OCI-LY3 (cell line): Measurements from ENCODE around the gene MAPKAPK5.

ENCODE experiments used
- EZH2phosphoT487 ChIP-seq: fragments of 200-600 bp; shearing (Covaris generic); IDR thresholded peaks from 2 replicates; pipeline ENCODE4 v1.6.1; 2018; ENCODE audit warnings: antibody characterized with exemption, mixed run types, low read depth
- TF ChIP-seq, protein P1 (sequence below): fragments of 200-600, 300-600 bp; sonication (generic); IDR thresholded peaks from 2 replicates; pipeline ENCODE4 v1.5.1; 2014; ENCODE audit warnings: antibody characterized with exemption, low read length, low read depth

DNA sequence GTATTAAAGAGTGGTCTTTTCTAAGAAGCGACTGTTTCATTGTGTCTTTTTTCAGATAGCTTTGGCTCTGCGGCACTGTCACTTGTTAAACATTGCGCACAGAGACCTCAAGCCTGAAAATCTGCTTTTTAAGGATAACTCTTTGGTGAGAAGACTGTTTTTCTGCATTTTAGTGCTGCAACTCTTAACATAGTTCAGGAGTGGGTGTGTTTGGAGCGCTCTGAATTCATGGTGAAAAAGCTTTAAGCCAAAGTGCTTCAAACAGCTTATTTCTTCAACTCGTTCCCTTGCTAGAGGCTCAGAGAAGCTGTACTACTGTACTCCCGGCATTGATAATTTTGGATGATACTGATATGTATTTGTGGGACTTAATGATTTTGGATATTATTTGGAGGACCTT is 28.2 kb downstream of the MAPKAPK5 start:
- TF ChIP-seq, protein P1, sequence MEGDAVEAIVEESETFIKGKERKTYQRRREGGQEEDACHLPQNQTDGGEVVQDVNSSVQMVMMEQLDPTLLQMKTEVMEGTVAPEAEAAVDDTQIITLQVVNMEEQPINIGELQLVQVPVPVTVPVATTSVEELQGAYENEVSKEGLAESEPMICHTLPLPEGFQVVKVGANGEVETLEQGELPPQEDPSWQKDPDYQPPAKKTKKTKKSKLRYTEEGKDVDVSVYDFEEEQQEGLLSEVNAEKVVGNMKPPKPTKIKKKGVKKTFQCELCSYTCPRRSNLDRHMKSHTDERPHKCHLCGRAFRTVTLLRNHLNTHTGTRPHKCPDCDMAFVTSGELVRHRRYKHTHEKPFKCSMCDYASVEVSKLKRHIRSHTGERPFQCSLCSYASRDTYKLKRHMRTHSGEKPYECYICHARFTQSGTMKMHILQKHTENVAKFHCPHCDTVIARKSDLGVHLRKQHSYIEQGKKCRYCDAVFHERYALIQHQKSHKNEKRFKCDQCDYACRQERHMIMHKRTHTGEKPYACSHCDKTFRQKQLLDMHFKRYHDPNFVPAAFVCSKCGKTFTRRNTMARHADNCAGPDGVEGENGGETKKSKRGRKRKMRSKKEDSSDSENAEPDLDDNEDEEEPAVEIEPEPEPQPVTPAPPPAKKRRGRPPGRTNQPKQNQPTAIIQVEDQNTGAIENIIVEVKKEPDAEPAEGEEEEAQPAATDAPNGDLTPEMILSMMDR = no peak
- TF ChIP-seq EZH2phosphoT487 = no peak
